GM10266 (cell line): ENCODE measurements around the gene SOX11.

ENCODE experiments used
- DNase-seq: peaks from one replicate; pipeline ENCODE4 v3.0.0; 2012; ENCODE audit errors: extremely low spot score
- CTCF ChIP-seq: IDR thresholded peaks from 2 replicates; pipeline ENCODE4 v1.5.1; 2012; ENCODE audit warnings: mild to moderate bottlenecking, low read depth; ENCODE audit not compliant: control insufficient read depth, insufficient read depth; ENCODE audit errors: missing control alignments

The SOX11 gene

GRCh38 chr2:5742126-5742525, 49.9 kb downstream of the SOX11 start:
- TF ChIP-seq CTCF: no peak
- DNase-seq: no peak

GRCh38 chr2:5748391-5748790, 56.2 kb downstream of the SOX11 start:
- TF ChIP-seq CTCF: no peak
- no peak for DNase-seq

GRCh38 chr2:5748946-5749345, 56.8 kb downstream of the SOX11 start:
- no peak for TF ChIP-seq CTCF
- no peak for DNase-seq

- TF ChIP-seq CTCF: no peak
- DNase-seq: no peak
Observed at GRCh38 chr2:5749347-5749746, 57.2 kb downstream of the SOX11 start.
